GM12874 (cell line): ENCODE results near the gene TSTD1.

Source experiments
- TF ChIP-seq, protein P1 (sequence below): IDR thresholded peaks from 2 replicates; pipeline ENCODE4 v1.5.1; 2011; ENCODE audit warnings: low read depth, mild to moderate bottlenecking, control low read depth, low read length, moderate library complexity; ENCODE audit not compliant: insufficient read depth

Gene TSTD1

DNA sequence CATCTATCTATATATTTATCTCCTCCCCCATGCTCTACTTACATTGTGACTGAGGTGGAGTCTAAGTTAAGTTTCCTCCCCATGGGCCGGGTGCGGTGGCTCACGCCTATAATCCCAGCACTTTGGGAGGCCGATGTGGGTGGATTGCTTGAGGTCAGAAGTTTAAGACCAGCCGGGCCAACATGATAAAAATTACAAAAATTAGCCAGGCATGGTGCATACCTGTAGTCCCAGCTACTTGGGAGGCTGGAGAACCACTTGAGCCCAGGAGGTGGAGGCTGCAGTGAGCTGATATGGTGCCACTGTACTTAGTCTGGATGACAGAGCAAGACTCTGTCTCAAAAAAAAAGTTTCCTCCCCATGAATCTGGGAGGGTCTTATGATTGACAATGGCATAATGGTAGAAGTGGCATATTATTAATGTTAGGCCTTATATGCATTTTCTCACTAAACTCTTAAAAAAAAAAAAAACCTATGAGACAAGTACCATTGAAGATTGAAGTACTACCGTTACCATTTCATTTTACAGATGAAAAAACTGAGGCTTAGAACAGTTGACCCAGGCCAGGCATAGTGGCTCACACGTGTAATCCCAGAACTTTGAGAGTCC, 29.1 kb downstream of the TSTD1 start:
- TF ChIP-seq, protein P1, sequence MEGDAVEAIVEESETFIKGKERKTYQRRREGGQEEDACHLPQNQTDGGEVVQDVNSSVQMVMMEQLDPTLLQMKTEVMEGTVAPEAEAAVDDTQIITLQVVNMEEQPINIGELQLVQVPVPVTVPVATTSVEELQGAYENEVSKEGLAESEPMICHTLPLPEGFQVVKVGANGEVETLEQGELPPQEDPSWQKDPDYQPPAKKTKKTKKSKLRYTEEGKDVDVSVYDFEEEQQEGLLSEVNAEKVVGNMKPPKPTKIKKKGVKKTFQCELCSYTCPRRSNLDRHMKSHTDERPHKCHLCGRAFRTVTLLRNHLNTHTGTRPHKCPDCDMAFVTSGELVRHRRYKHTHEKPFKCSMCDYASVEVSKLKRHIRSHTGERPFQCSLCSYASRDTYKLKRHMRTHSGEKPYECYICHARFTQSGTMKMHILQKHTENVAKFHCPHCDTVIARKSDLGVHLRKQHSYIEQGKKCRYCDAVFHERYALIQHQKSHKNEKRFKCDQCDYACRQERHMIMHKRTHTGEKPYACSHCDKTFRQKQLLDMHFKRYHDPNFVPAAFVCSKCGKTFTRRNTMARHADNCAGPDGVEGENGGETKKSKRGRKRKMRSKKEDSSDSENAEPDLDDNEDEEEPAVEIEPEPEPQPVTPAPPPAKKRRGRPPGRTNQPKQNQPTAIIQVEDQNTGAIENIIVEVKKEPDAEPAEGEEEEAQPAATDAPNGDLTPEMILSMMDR: no peak

GRCh38 chr1:161008869-161009510, 29.8 kb downstream of the TSTD1 start:
- TF ChIP-seq, protein P1: no peak

DNA sequence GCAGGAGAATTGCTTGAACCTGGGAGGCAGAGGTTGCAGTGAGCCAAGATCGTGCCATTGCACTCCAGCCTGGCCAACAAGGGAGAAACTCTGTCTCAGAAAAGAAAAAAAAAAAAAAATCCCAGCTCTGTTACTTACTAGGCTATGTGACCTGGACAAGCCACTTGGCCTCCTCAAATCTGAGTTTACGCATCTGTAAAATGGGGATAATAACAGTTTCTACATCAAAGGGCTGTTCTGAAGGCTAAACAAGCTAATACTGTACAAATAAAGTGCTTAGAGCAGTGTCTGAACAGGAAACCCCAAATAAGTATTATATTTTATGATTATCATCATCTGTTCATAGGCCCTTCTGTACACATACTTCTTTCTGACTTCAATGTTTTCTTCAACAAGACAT, 31.4 kb downstream of the TSTD1 start:
- TF ChIP-seq, protein P1: no peak

DNA sequence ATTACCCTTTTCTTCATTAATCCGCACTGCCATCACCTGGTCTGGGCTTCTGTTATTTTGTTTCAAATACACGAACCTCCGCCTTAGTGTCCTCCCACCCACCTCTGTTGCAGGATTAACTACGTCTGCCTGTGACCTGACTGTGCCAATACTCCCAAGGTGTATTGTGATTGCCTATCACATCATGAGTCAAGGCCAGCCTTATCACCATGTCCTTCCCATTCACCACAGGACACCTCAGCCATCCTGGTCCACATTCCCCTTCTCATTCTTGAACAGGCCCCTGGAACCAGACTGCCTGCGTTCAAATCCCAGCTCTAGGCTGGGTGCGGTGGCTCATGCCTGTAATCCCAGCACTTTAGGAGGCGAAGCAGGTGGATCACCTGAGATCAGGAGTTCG, 32.2 kb downstream of the TSTD1 start:
- TF ChIP-seq, protein P1: no peak

GRCh38 chr1:161001525-161001924, 37.2 kb downstream of the TSTD1 start:
- TF ChIP-seq, protein P1: no peak

DNA sequence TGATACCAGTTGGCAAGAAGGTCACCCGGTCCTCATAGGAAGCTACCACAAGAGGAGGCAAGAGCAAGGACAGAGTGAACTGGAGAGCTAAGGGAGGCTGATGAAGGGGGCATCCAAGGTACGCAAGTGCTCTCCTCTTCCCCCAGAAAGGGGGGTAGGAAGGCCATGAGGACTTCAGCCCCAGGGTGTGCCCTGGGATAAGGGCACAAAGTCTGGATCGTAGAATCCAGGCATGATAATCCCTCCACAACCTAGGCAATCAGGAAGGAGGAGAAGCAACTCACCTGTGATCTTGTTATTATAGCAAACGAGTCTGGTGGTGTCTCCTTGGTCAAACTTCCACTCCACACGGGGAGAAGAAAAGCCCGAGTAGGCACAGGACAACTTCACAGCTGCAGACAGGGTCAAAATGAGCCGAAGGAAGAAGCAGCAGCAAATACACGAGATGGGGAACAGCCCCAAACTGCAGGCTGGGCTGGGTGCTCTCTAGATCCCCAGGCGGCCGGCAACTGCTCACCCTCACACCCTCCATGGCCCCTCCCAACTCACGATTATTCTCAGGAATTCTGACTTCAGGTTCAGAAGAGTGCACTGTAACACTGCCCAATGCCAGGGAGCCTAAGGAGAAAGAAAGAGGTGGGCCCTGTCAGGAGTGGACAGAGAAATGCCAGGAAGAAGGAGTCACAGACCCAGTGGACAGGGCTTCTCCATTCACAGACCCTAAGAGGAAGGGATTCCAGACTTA, 37.9 kb downstream of the TSTD1 start:
- TF ChIP-seq, protein P1: no peak

DNA sequence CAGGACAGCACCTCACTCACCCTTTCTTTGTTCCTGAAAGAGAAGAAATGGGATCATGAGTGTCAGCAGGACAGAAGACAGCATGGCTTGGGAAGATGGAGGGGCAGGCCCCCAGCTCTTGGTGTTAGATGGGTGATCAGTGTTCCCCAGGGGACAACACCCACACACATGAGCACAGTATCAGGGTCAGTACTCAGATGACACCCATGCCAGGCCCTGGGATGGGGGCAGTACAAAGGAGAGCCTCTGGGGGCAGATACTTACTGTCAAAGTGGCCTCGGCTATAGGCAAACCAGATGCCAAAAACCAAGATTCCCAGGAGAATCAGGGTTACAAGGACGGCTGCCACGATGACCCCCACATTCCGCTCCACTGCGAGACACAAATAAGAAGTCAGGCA, 39.4 kb downstream of the TSTD1 start:
- TF ChIP-seq, protein P1: no peak
